GM18867 (cell line): ENCODE data around the gene FAM90A1.
"Not testable (repeated sequence)": the region's sequence is repeated elsewhere in the genome, so short reads cannot be mapped to it uniquely, and the experiment has no call there.

Experiments
- ATAC-seq: cut with Tn5 transposase; IDR thresholded peaks from one replicate; pipeline ENCODE4 v1.9.1; 2021; ENCODE audit warnings: mild to moderate bottlenecking, moderate library complexity; ENCODE audit not compliant: unreplicated experiment

Gene FAM90A1

DNA sequence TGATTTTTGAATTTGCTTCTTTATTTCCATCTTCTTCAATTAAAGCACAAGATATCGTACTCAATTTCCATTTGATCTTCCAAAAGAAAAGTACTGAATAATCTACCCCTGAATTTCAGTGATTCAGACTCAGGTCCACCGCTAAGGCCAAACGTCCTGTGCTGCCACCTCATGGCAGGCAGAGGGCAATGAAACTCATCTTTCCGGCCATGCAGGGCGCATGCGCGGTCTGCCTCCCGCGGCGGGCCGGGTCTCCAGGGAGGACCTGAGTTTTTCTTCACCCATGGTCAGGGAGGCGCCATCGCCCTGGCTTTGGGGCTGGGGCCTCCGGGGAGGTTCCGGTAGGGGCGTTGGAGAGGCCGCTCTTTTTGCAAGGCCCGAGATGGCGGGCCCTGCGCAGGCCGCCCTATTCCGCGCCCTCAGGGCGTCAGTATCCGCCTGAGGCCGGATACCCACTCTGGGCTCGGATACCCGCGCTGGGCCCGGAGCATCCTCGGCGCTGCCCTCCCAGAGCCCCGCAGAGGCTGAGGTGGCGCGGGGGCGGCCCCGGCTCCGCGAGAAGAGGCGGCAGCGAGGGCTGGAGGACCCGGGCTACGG lies 47.3 kb downstream of the FAM90A1 start:
- ATAC-seq = not testable (repeated sequence)

DNA sequence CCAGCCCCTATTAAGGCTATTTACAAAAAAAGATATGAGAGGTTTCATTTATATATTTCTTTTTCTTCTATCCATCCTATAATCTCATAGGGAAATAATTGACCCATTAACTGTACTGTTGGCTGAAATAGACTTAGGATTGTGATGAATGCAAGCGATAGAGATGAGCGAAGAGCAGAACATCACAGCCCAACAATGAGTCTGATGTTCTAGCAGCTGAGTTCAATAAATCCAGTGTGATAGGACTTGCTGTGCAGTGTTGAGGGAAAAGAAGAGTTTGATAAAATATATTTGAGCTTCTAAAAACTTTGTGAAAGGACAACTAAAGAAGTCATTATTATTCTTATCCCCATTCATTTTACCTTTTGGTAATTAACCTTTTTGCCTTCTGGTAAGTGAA lies 54.5 kb downstream of the FAM90A1 start:
- not testable (repeated sequence) for ATAC-seq
